Heart left ventricle (tissue), 16 donors: Measurements from ENCODE around the gene NOC2L. TPM values are rescaled to one million over a fixed set of nuclear protein-coding genes. Genes with fewer than 3 reads are reported as not detected.

Experiments used
- ATAC-seq, 4 donors: fragments of 200-7000 bp; cut with Tn5 transposase; one replicate each; pipeline ENCODE4 v1.9.1; 2020 to 2022; ENCODE audit warnings: moderate library complexity in 4 of 4, mild to moderate bottlenecking in 3 of 4, moderate number of reproducible peaks in 1 of 4
- DNase-seq, 5 donors: peaks; one replicate each; pipeline ENCODE4 v3.0.0-alpha.2; 2020
- H3K27ac ChIP-seq, 12 donors: fragments of 200-600 bp; sonication (generic) in 4 of 12; one replicate each; pipeline versions ENCODE4 v1.5.0 to v1.8.0; 2016 to 2022; ENCODE audit warnings: mild to moderate bottlenecking in 2 of 12
- H3K27me3 ChIP-seq, 9 donors: fragments of 200-600 bp; sonication (generic) in 2 of 9; one replicate each; pipeline versions ENCODE4 v1.5.1 to v1.8.0; 2016 to 2022; ENCODE audit warnings: mild to moderate bottlenecking in 3 of 9
- H3K36me3 ChIP-seq, 9 donors: fragments of 200-600 bp; sonication (generic) in 2 of 9; one replicate each; pipeline versions ENCODE4 v1.5.0 to v1.8.0; 2018 to 2022; ENCODE audit warnings: mild to moderate bottlenecking in 2 of 9
- H3K4me1 ChIP-seq, 12 donors: fragments of 200-600 bp; sonication (generic) in 4 of 12; one replicate each; pipeline versions ENCODE4 v1.5.0 to v1.8.0; 2016 to 2022; ENCODE audit warnings: mild to moderate bottlenecking in 3 of 12
- H3K4me3 ChIP-seq, 12 donors: fragments of 200-600 bp; sonication (generic) in 4 of 12; one replicate each; pipeline versions ENCODE4 v1.5.0 to v1.8.0; 2017 to 2022; ENCODE audit warnings: mild to moderate bottlenecking in 9 of 12, moderate library complexity in 4 of 12
- H3K9me3 ChIP-seq, 12 donors: fragments of 200-600 bp; sonication (generic) in 4 of 12; one replicate each; pipeline versions ENCODE4 v1.5.0 to v1.8.0; 2016 to 2022; ENCODE audit warnings: mild to moderate bottlenecking in 1 of 12
- POLR2A ChIP-seq, 2 donors: fragments of 450-650 bp; IDR thresholded peaks; one replicate each; pipeline ENCODE4 v1.6.1; 2017; ENCODE audit warnings: antibody characterized with exemption in 2 of 2, mild to moderate bottlenecking in 2 of 2, moderate library complexity in 2 of 2
- WGBS, 4 donors: extraction: QIAGEN DNeasy Blood & Tissue Kit in 2 of 4; methylation state at CpG; one replicate each; pipeline versions ENCODE4 v1.1.5 to v1.1.7; 2013 to 2018; 5-methylcytosine and 5-hydroxymethylcytosine counted together
- intact Hi-C, 10 donors: fragments of 100-400 bp; cut with DNase I; formaldehyde crosslinking; loops; one replicate each; pipeline versions ENCODE4 v1.11.1 to v1.14.2; 2022
- polyA plus RNA-seq, 2 donors: library from polyadenylated mRNA; stranded (reverse); fragments of 200-250 nt; gene quantifications; one replicate each; pipeline ENCODE4 v1.2.3, GENCODE V29; 2013
- total RNA-seq, 9 donors: library from RNA; depleted of rRNA in 2 of 9; stranded (reverse); fragments of >200 nt in 2 of 9; fragmentation: NEBNext Ultra II Directional in 3 of 9; extraction: Animal tissue kit (Norgen Biotek cat#: 25700) in 3 of 9; gene quantifications; one replicate each; pipeline versions ENCODE4 v1.1.0 to v1.2.4, GENCODE V29; 2016 to 2023
- TF ChIP-seq, protein P1 (sequence below), 12 donors: fragments of 200-600 bp; sonication (generic) in 4 of 12; IDR thresholded peaks; one replicate each; pipeline versions ENCODE4 v1.5.0 to v1.8.0; 2018 to 2022; ENCODE audit warnings: antibody characterized with exemption in 12 of 12, mild to moderate bottlenecking in 5 of 12
- donor health status: ischemic (EF 13 %, LVEDD 7.1; RV severe dilation, severe dysfunction).
- donor health status: healthy with polysubstance abuse.
- donor health status: DM: no; HTN: yes; CAD: no.
- donor health status: DM: no; HTN: no; CAD: no.
- donor health status: ischemic (EF 25% LVEDD 6.9; RV normal size, moderate dysfunction).
- donor health status: ischemic (EF 25% LVEDD 5.7; RV mildly dilated, moderate dysfunction).
- donor health status: healthy.
- donor health status: DM: yes; HTN: yes; CAD: no.
- donor health status: ischemic (EF 35%, LVEDD 5.7; RV mildly dilated, moderate dysfunction).
- donor health status: nonischemic (EF 11% LVEDD 7.7; RV severe dilation, severe dysfunction).
- donor health status: DM: yes; HTN: yes; CAD: no.
- donor health status: PGD.
- donor health status: ischemic (EF 29% LVEDD 5.4; RV normal size, mild dysfunction).
- donor health status: nonischemic (EF 23%, LVEDD 6.1; RV moderate dilation, normal function).

Gene NOC2L
- total and polyA plus RNA-seq, 11 donors, result 36.0 to 85.3 (median 44.0) TPM

DNA sequence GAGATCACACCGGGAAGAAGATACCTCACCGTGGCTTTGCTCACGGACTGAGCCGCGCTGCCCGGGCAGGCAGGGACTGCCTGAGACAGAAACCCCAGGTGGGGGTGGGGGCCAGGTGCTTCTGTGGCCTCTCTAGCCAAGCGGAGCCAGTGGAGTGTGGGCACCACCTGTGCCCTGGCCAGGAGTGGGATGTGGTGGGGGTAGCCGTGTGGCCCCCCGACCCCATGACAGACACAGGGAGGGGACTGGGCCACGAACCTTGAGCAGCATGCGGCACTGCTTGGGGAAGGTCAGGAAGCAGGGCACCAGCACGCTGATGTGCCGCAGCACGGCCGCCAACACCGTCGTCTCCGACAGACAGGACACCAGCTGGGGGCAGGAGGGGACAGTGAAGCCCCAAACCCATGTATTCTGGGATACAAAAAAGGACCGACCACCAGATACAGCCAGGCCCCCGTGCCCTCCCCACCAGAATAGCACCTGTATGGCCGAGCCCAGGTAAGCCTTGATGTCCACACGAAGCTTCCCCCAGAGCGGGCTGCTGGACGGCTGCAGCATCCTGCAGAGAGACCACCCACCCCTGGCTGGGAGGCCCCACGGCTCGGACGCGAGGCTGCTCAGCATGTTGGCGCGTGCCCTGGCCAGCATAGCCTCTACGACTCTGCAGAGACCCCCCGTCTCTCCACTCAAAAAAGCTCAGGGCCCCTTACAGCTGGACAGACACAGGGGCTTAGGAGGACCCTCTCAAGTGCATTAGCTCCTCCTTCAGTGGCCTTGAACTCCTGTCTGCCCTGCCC lies 5.3 kb downstream of the NOC2L start:
- Histone ChIP-seq H3K4me3 (no peak overlapping the region), H3K9me3 (no peaks in the 10 kb centered on the region), H3K27ac (no peak overlapping the region), H3K27me3 (no peaks in the 10 kb centered on the region), H3K4me1 (peaks cover 0 to 18% (median 14%) of the 10 kb centered on the region in 12 donors), H3K36me3 (peaks cover 0 to 85% (median 81%) of the 10 kb centered on the region in 9 donors)
- ATAC-seq (no peak), DNase-seq (no peak)
- 90 to 97% (median 91%) methylated on average over 21 to 32 of the region's 32 CpGs for WGBS, 4 donors
- intact Hi-C loops, result loop anchor here in 2 of 10 donors (5.0 to 10.0 kb wide), 2 partner anchors 41 to 49 kb away; no protein-coding TSS in a partner anchor
- TF ChIP-seq POLR2A (IDR thresholded peaks at IDR 0.05), result no peak
- TF ChIP-seq, protein P1, sequence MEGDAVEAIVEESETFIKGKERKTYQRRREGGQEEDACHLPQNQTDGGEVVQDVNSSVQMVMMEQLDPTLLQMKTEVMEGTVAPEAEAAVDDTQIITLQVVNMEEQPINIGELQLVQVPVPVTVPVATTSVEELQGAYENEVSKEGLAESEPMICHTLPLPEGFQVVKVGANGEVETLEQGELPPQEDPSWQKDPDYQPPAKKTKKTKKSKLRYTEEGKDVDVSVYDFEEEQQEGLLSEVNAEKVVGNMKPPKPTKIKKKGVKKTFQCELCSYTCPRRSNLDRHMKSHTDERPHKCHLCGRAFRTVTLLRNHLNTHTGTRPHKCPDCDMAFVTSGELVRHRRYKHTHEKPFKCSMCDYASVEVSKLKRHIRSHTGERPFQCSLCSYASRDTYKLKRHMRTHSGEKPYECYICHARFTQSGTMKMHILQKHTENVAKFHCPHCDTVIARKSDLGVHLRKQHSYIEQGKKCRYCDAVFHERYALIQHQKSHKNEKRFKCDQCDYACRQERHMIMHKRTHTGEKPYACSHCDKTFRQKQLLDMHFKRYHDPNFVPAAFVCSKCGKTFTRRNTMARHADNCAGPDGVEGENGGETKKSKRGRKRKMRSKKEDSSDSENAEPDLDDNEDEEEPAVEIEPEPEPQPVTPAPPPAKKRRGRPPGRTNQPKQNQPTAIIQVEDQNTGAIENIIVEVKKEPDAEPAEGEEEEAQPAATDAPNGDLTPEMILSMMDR (IDR thresholded peaks at IDR 0.05), result no peak

DNA sequence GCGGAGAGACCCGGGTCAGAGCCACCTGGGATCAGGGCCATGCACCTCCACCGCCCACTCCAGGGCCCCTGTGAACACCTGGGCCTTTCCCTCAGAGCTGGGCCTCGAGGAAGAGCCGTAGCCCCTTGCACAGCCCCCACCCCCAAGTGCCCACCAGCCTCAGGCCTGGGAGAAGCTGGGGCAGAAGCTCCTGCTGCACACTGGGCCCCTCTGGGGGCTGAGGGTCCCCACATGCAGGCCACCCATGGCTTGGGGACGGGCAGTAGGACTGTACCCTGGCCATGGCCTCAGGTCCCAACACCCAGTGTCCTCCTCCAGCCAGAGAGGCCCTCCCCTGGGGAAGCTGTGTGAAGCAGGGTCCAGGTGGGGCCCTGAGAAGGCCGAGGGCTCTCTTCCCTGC lies 6.5 kb downstream of the NOC2L start:
- TF ChIP-seq POLR2A (IDR thresholded peaks at IDR 0.05), result no peak
- TF ChIP-seq, protein P1 (IDR thresholded peaks at IDR 0.05), result no peak
- ATAC-seq (no peak), DNase-seq (no peak)
- Histone ChIP-seq H3K36me3 (peaks cover 0 to 95% (median 92%) of the 10 kb centered on the region in 9 donors), H3K27ac (no peak overlapping the region), H3K4me1 (peaks cover 0 to 7% (median 4%) of the 10 kb centered on the region in 12 donors), H3K9me3 (no peaks in the 10 kb centered on the region), H3K4me3 (no peak overlapping the region), H3K27me3 (no peaks in the 10 kb centered on the region)
- 87 to 97% (median 90%) methylated on average over 2 to 7 of the region's 7 CpGs for WGBS, 4 donors
- intact Hi-C loops, result loop anchor here in 2 of 10 donors (5.0 to 10.0 kb wide), 2 partner anchors 40 to 48 kb away; no protein-coding TSS in a partner anchor

DNA sequence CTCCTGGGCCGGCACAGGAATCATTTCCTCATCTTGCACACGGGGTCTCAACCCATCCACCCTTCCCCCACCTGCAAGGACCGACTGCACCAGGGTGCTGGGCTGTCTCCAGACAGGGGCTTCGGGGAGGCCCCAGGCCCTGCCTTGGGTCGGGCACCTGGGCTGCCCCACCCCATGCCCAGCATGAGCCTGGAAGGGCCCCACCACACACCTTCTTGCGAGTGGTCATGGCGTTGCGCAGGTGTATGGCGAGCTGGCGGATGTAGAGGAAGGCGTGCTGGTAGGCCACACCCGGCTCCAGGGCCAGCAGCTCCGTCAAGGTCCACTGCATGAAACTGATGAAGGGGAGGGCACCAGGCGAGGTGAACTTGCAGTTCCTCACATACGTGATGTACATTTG lies 6.9 kb downstream of the NOC2L start:
- no peak overlapping the region for H3K4me3 ChIP-seq
- no peaks in the 10 kb centered on the region for H3K9me3 ChIP-seq
- H3K27ac ChIP-seq, result no peak overlapping the region
- intact Hi-C loops, result loop anchor here in 2 of 10 donors (5.0 to 10.0 kb wide), 2 partner anchors 40 to 47 kb away; no protein-coding TSS in a partner anchor
- DNase-seq (no peak), ATAC-seq (no peak)
- TF ChIP-seq POLR2A (IDR thresholded peaks at IDR 0.05), result no peak
- TF ChIP-seq, protein P1 (IDR thresholded peaks at IDR 0.05), result no peak
- no peaks in the 10 kb centered on the region for H3K27me3 ChIP-seq
- 86 to 94% (median 91%) methylated on average over 14 to 15 of the region's 15 CpGs for WGBS, 4 donors
- peaks cover 0 to 99% (median 95%) of the 10 kb centered on the region in 9 donors for H3K36me3 ChIP-seq
- peaks cover 0 to 3% (median under 1%) of the 10 kb centered on the region in 12 donors for H3K4me1 ChIP-seq

DNA sequence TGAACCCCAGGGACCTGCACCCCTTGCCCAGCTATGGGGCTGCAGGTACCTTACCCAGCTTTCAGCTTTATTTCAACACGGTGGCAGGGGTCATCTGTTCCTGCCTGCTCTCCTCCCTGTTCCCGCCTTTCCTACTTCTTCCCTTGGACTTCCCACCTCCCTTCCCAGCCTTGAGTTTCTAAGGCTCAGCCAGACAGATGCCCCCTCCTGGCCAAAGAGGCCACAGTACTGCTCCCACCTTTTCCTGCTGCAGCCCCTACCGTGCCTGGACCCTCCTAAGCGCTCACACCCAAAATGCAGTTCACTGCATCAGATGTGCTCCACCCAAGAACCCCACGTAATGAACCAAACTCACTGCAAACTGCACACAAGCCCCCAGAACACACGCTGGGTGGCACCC lies 7.7 kb downstream of the NOC2L start:
- Histone ChIP-seq H3K36me3 (peaks cover 0 to 99% (median 93%) of the 10 kb centered on the region in 9 donors), H3K4me3 (no peak overlapping the region), H3K9me3 (no peaks in the 10 kb centered on the region), H3K4me1 (no peaks in the 10 kb centered on the region), H3K27me3 (no peaks in the 10 kb centered on the region), H3K27ac (no peak overlapping the region)
- WGBS, 4 donors, result 71 to 75% (median 72%) methylated on average over 6 of the region's 6 CpGs
- ATAC-seq, result no peak
- intact Hi-C loops, result loop anchor here in 2 of 10 donors (5.0 to 10.0 kb wide), 2 partner anchors 39 to 47 kb away; no protein-coding TSS in a partner anchor
- no peak for DNase-seq
- TF ChIP-seq, protein P1 (IDR thresholded peaks at IDR 0.05), result peak in 4 of 12 donors; percentile 12 to 22 (median 14)
- no peak for TF ChIP-seq POLR2A (IDR thresholded peaks at IDR 0.05)
